ENCODE results near the gene ZFAND3. TPM values are rescaled to one million over a fixed set of nuclear protein-coding genes. Genes with fewer than 3 reads are reported as not detected.

Gene ZFAND3
- polyA plus RNA-seq, 1 of the 3 experiments (the other 2 are of a cell fraction): 16.7 TPM

DNA sequence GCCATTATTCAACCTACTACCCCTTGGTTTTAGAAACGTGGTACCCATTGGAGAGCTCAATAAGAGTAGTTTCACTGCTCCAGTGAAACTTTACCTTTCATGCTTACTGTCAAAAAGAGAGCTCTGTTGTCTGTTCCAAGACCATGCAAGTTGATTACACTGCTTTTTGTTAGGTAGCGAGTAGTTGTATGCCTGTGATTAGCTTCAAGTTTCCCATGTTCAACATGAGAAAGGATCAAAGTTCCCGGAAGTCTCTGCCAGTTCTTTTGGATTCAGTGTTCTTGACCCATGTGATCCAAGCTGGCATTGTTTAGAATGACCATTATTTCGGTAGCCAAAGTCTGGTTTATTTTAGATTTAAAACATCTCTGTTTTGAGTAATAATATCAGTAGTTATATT is 107.1 kb downstream of the ZFAND3 start:
- H4K20me1 ChIP-seq (ENCODE audit: insufficient read depth): peaks cover 95% of the 10 kb centered on the region
- no peak for DNase-seq
- no peaks in the 10 kb centered on the region for H3K27me3 ChIP-seq (ENCODE audit: insufficient read depth)
- no peak overlapping the region for H3K9ac ChIP-seq
- whole genome bisulfite sequencing (ENCODE audit: low lambda C conversion rate): 97% methylated on average over 4 of the region's 4 CpGs
- no peak for TF ChIP-seq TAF1 (IDR thresholded peaks at IDR 0.05; ENCODE audit: borderline replicate concordance, low read depth, low read length)
- no peaks in the 10 kb centered on the region for H3F3A ChIP-seq (replicated peaks; ENCODE audit: insufficient read depth)
- no peak overlapping the region for H3K4me2 ChIP-seq
- H3K4me3 ChIP-seq (ENCODE audit: low read depth in 2 of 2, low read length in 1 of 2): no peak overlapping the region
- ChIA-PET POLR2A (interaction anchor here (0.6 kb wide), 1 partner anchor 15 kb away, joined by 3 read pairs; no protein-coding TSS in a partner anchor), CTCF (no interaction called here)
- peaks cover 98% of the 10 kb centered on the region for H3K79me2 ChIP-seq (ENCODE audit: insufficient read depth)
- no peaks in the 10 kb centered on the region for H3K9me2 ChIP-seq
- H2AFZ ChIP-seq (ENCODE audit: low read depth): no peak overlapping the region
- peaks cover 0 to 6% of the 10 kb centered on the region in 2 experiments for H3K36me3 ChIP-seq (replicated peaks in 1 of 2; ENCODE audit: control insufficient read depth in 1 of 2, insufficient read depth in 2 of 2, low read length in 1 of 2)
- H3K4me1 ChIP-seq (ENCODE audit: control insufficient read depth in 1 of 2, insufficient read depth in 2 of 2, low read depth in 1 of 2, low read length in 1 of 2): no peaks in the 10 kb centered on the region; a peak in 1 of 4 replicates
- no peaks in the 10 kb centered on the region for H3K9me3 ChIP-seq
- no peak overlapping the region for H3K27ac ChIP-seq (ENCODE audit: low read depth in 2 of 2, low read length in 1 of 2)

- Histone ChIP-seq H3K9me2 (no peaks in the 10 kb centered on the region), H3K36me3 (replicated peaks in 1 of 2; ENCODE audit: control insufficient read depth in 1 of 2, insufficient read depth in 2 of 2, low read length in 1 of 2) (peaks cover 0 to 6% of the 10 kb centered on the region in 2 experiments), H2AFZ (ENCODE audit: low read depth) (no peak overlapping the region), H3K9ac (no peak overlapping the region), H3K27ac (ENCODE audit: low read depth in 2 of 2, low read length in 1 of 2) (no peak overlapping the region), H3K9me3 (no peaks in the 10 kb centered on the region), H4K20me1 (ENCODE audit: insufficient read depth) (peaks cover 95% of the 10 kb centered on the region), H3K79me2 (ENCODE audit: insufficient read depth) (peaks cover 98% of the 10 kb centered on the region), H3K27me3 (ENCODE audit: insufficient read depth) (no peaks in the 10 kb centered on the region), H3K4me1 (ENCODE audit: control insufficient read depth in 1 of 2, insufficient read depth in 2 of 2, low read depth in 1 of 2, low read length in 1 of 2) (no peaks in the 10 kb centered on the region; a peak in 1 of 4 replicates), H3K4me3 (ENCODE audit: low read depth in 2 of 2, low read length in 1 of 2) (no peak overlapping the region), H3K4me2 (no peak overlapping the region), H3F3A (replicated peaks; ENCODE audit: insufficient read depth) (peaks cover 5% of the 10 kb centered on the region)
- no peak for DNase-seq
- TF ChIP-seq TCF12 (IDR thresholded peaks at IDR 0.05): no peak
- no peak for TF ChIP-seq GABPA (IDR thresholded peaks at IDR 0.05; ENCODE audit: low read depth)
- TF ChIP-seq NFIC (IDR thresholded peaks at IDR 0.05; ENCODE audit: borderline replicate concordance): no peak
- TF ChIP-seq, protein P1, sequence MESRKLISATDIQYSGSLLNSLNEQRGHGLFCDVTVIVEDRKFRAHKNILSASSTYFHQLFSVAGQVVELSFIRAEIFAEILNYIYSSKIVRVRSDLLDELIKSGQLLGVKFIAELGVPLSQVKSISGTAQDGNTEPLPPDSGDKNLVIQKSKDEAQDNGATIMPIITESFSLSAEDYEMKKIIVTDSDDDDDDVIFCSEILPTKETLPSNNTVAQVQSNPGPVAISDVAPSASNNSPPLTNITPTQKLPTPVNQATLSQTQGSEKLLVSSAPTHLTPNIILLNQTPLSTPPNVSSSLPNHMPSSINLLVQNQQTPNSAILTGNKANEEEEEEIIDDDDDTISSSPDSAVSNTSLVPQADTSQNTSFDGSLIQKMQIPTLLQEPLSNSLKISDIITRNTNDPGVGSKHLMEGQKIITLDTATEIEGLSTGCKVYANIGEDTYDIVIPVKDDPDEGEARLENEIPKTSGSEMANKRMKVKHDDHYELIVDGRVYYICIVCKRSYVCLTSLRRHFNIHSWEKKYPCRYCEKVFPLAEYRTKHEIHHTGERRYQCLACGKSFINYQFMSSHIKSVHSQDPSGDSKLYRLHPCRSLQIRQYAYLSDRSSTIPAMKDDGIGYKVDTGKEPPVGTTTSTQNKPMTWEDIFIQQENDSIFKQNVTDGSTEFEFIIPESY (IDR thresholded peaks at IDR 0.05; ENCODE audit: borderline replicate concordance, low read depth): no peak
- TF ChIP-seq GATA2 (CRISPR knock-in tag; IDR thresholded peaks at IDR 0.05): no peak
- no peak for TF ChIP-seq TEAD4 (IDR thresholded peaks at IDR 0.05; ENCODE audit: borderline replicate concordance, insufficient read depth)
- TF ChIP-seq YY1 (IDR thresholded peaks at IDR 0.05; ENCODE audit: low read depth): no peak
- TF ChIP-seq RFX5 (IDR thresholded peaks at IDR 0.05; ENCODE audit: low read length): no peak
- TF ChIP-seq RXRA (IDR thresholded peaks at IDR 0.05; ENCODE audit: borderline replicate concordance, low read depth): no peak
- no peak for TF ChIP-seq REST (IDR thresholded peaks at IDR 0.05; ENCODE audit: low read depth, low read length)
- TF ChIP-seq SMC3 (IDR thresholded peaks at IDR 0.05; ENCODE audit: low read depth, low read length): no peak
- ChIA-PET POLR2A (no interaction called here), CTCF (interaction anchor here (0.7 kb wide), 2 partner anchors 62 to 109 kb away, joined by 3 read pairs; no protein-coding TSS in a partner anchor)
- WGBS (ENCODE audit: low lambda C conversion rate): 94% methylated on average over 4 of the region's 4 CpGs
Observed at GRCh38 chr6:37928217-37928616, 108.7 kb downstream of the ZFAND3 start.

All from SK-N-SH (cell line).